Measurements from ENCODE around the gene SBK3. TPM values are rescaled to one million over a fixed set of nuclear protein-coding genes. Genes with fewer than 3 reads are reported as not detected.
A peak's percentile ranks its signal among the peaks of the same experiment; 100 is the strongest.

SBK3 gene
- total RNA-seq, 1 experiment from 2014 or later, result 4.0 TPM

GRCh38 chr19:55504252-55504603 is 41.1 kb downstream of the SBK3 start:
- Histone ChIP-seq H3K27ac (ENCODE audit: low read length) (no peak overlapping the region; the same call in 1 of the 2 replicates), H3K4me3 (ENCODE audit: low read depth in 2 of 2, low read length in 2 of 2) (peak overlapping the region; percentile 39 to 59; a peak in 3 of 4 replicates), H3K9me3 (ENCODE audit: control insufficient read depth, insufficient read depth, low read depth, low read length) (no peaks in the 10 kb centered on the region), H3K27me3 (ENCODE audit: control insufficient read depth, insufficient read depth, low read length) (no peaks in the 10 kb centered on the region), H3K4me1 (ENCODE audit: control insufficient read depth, insufficient read depth, low read length) (no peaks in the 10 kb centered on the region), H3K36me3 (ENCODE audit: control insufficient read depth, insufficient read depth, low read length) (no peaks in the 10 kb centered on the region)
- ChIA-PET POLR2A (interaction anchor here (0.6 kb wide), 1 partner anchor 10 kb away, joined by 5 read pairs; no protein-coding TSS in a partner anchor), CTCF (interaction anchor here (0.6 to 1.7 kb wide), 12 partner anchors 10 to 364 kb away, joined by 3 to 31 read pairs (median 6); partner anchors contain the start of gene ZNF628)
- in situ Hi-C loops (cut with HindIII; ENCODE audit: low pct_unique_long_range_greater_than_20kb, low sequenced_read_pairs) (no loop called here), intact Hi-C loops (cut with micrococcal nuclease; ENCODE audit: unreplicated experiment) (no loop called here)
- TF ChIP-seq SIN3A (IDR thresholded peaks at IDR 0.05; ENCODE audit: borderline replicate concordance, insufficient read depth, low read depth, low read length), result no peak
- no peak for TF ChIP-seq CTCF (IDR thresholded peaks at IDR 0.05)
- TF ChIP-seq REST (IDR thresholded peaks at IDR 0.05; ENCODE audit: insufficient read depth in 1 of 2, low read depth in 2 of 2, low read length in 1 of 2), result no peak
- TF ChIP-seq TCF7L2 (IDR thresholded peaks at IDR 0.05; ENCODE audit: low read depth, low read length), result no peak
- TF ChIP-seq POLR2AphosphoS5 (IDR thresholded peaks at IDR 0.05; ENCODE audit: low read depth, low read length), result no peak
- DNase-seq (ENCODE audit: low read depth, low spot score) (no peak), ATAC-seq (no peak)
- BruUV-seq (replicated peaks), result no TSS peak

GRCh38 chr19:55503502-55504251 is 41.7 kb downstream of the SBK3 start:
- no peaks in the 10 kb centered on the region for H3K36me3 ChIP-seq (ENCODE audit: control insufficient read depth, insufficient read depth, low read length)
- H3K4me1 ChIP-seq (ENCODE audit: control insufficient read depth, insufficient read depth, low read length), result no peaks in the 10 kb centered on the region
- TF ChIP-seq REST (IDR thresholded peaks at IDR 0.05; ENCODE audit: insufficient read depth in 1 of 2, low read depth in 2 of 2, low read length in 1 of 2) (no peak), CTCF (IDR thresholded peaks at IDR 0.05) (peak; percentile 99)
- POLR2A ChIA-PET, result interaction anchor here (0.6 kb wide), 1 partner anchor 10 kb away, joined by 5 read pairs; no protein-coding TSS in a partner anchor
- CTCF ChIA-PET, result interaction anchor here (0.6 to 1.7 kb wide), 13 partner anchors 8 to 363 kb away, joined by 3 to 31 read pairs (median 5); partner anchors contain the start of genes ZNF628 and ZNF784
- intact Hi-C loops (cut with micrococcal nuclease; ENCODE audit: unreplicated experiment), result no loop called here
- H3K27me3 ChIP-seq (ENCODE audit: control insufficient read depth, insufficient read depth, low read length), result no peaks in the 10 kb centered on the region
- no peaks in the 10 kb centered on the region for H3K9me3 ChIP-seq (ENCODE audit: control insufficient read depth, insufficient read depth, low read depth, low read length)
- in situ Hi-C loops (cut with HindIII; ENCODE audit: low pct_unique_long_range_greater_than_20kb, low sequenced_read_pairs), result no loop called here
- DNase-seq (ENCODE audit: low read depth, low spot score), result peak; percentile 83
- ATAC-seq, result peak; percentile 97
- no TSS peak for BruUV-seq (replicated peaks)
- H3K27ac ChIP-seq (ENCODE audit: low read length), result peak overlapping the region; percentile 50
- H3K4me3 ChIP-seq (ENCODE audit: low read depth in 2 of 2, low read length in 2 of 2), result peak overlapping the region; percentile 39 to 59
